ENCODE data around the gene NLGN1. TPM values are rescaled to one million over a fixed set of nuclear protein-coding genes. Genes with fewer than 3 reads are reported as not detected.

Gene NLGN1
- polyA plus RNA-seq, 1 donor from 2014 or later = 2.7 TPM

DNA sequence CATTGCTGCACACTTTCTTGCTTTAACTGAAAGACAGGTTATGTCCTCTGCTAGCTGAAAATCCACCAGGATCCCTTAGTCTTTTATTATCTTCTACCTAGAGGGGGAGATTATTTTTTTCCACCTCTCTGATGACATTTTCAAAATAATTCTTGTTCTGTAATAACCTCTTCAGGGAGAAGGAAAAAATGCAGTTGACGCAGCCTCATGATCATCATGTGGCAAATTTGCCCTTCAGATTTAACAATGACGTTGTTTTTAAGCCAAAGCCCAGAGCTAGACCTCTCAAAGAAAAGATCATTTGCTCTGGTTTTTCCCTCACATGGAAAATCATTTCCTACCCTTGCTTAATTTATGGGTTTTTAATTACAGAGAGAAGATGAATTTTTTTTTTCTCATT, 724.9 kb downstream of the NLGN1 start:
- H3K27ac ChIP-seq (ENCODE audit: low read length) = no peak overlapping the region
- H3K36me3 ChIP-seq (ENCODE audit: insufficient read depth, low read length) = no peaks in the 10 kb centered on the region
- H2AFZ ChIP-seq (ENCODE audit: low read depth, low read length) = no peak overlapping the region
- no peaks in the 10 kb centered on the region for H3K79me2 ChIP-seq (replicated peaks; ENCODE audit: insufficient read depth, low read length)
- no peak overlapping the region for H3K9ac ChIP-seq (ENCODE audit: low read length)
- H3K9me2 ChIP-seq (ENCODE audit: insufficient read depth, low read length) = no peaks in the 10 kb centered on the region
- no peak overlapping the region for H3K4me2 ChIP-seq (ENCODE audit: low read length)
- TF ChIP-seq MXI1 (conservative IDR thresholded peaks at IDR 0.05; ENCODE audit: poor library complexity, severe bottlenecking) (no peak), EP300 (conservative IDR thresholded peaks at IDR 0.05; ENCODE audit: poor library complexity, severe bottlenecking) (no peak), EZH2 (IDR thresholded peaks at IDR 0.05; ENCODE audit: borderline replicate concordance, insufficient read depth, low read length, poor library complexity, severe bottlenecking) (no peak), SMC3 (conservative IDR thresholded peaks at IDR 0.05; ENCODE audit: poor library complexity) (no peak), TAF1 (IDR thresholded peaks at IDR 0.05; ENCODE audit: low read depth) (no peak), RAD21 (conservative IDR thresholded peaks at IDR 0.05) (no peak), POLR2AphosphoS5 (IDR thresholded peaks at IDR 0.05) (no peak)
- TF ChIP-seq, protein P1, sequence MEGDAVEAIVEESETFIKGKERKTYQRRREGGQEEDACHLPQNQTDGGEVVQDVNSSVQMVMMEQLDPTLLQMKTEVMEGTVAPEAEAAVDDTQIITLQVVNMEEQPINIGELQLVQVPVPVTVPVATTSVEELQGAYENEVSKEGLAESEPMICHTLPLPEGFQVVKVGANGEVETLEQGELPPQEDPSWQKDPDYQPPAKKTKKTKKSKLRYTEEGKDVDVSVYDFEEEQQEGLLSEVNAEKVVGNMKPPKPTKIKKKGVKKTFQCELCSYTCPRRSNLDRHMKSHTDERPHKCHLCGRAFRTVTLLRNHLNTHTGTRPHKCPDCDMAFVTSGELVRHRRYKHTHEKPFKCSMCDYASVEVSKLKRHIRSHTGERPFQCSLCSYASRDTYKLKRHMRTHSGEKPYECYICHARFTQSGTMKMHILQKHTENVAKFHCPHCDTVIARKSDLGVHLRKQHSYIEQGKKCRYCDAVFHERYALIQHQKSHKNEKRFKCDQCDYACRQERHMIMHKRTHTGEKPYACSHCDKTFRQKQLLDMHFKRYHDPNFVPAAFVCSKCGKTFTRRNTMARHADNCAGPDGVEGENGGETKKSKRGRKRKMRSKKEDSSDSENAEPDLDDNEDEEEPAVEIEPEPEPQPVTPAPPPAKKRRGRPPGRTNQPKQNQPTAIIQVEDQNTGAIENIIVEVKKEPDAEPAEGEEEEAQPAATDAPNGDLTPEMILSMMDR (IDR thresholded peaks at IDR 0.05; ENCODE audit: poor library complexity, severe bottlenecking) = no peak
- TF ChIP-seq, protein P2, sequence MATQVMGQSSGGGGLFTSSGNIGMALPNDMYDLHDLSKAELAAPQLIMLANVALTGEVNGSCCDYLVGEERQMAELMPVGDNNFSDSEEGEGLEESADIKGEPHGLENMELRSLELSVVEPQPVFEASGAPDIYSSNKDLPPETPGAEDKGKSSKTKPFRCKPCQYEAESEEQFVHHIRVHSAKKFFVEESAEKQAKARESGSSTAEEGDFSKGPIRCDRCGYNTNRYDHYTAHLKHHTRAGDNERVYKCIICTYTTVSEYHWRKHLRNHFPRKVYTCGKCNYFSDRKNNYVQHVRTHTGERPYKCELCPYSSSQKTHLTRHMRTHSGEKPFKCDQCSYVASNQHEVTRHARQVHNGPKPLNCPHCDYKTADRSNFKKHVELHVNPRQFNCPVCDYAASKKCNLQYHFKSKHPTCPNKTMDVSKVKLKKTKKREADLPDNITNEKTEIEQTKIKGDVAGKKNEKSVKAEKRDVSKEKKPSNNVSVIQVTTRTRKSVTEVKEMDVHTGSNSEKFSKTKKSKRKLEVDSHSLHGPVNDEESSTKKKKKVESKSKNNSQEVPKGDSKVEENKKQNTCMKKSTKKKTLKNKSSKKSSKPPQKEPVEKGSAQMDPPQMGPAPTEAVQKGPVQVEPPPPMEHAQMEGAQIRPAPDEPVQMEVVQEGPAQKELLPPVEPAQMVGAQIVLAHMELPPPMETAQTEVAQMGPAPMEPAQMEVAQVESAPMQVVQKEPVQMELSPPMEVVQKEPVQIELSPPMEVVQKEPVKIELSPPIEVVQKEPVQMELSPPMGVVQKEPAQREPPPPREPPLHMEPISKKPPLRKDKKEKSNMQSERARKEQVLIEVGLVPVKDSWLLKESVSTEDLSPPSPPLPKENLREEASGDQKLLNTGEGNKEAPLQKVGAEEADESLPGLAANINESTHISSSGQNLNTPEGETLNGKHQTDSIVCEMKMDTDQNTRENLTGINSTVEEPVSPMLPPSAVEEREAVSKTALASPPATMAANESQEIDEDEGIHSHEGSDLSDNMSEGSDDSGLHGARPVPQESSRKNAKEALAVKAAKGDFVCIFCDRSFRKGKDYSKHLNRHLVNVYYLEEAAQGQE (IDR thresholded peaks at IDR 0.05; ENCODE audit: borderline replicate concordance) = no peak
- H3F3A ChIP-seq (ENCODE audit: insufficient read depth, low read length, poor library complexity, severe bottlenecking) = no peaks in the 10 kb centered on the region
- no peaks in the 10 kb centered on the region for H3K9me3 ChIP-seq (ENCODE audit: low read length)
- no peak overlapping the region for H3K4me3 ChIP-seq (ENCODE audit: low read length)
- H4K20me1 ChIP-seq (ENCODE audit: insufficient read depth) = no peaks in the 10 kb centered on the region
- no peaks in the 10 kb centered on the region for H3K27me3 ChIP-seq (ENCODE audit: insufficient read depth, low read depth, low read length)

DNA sequence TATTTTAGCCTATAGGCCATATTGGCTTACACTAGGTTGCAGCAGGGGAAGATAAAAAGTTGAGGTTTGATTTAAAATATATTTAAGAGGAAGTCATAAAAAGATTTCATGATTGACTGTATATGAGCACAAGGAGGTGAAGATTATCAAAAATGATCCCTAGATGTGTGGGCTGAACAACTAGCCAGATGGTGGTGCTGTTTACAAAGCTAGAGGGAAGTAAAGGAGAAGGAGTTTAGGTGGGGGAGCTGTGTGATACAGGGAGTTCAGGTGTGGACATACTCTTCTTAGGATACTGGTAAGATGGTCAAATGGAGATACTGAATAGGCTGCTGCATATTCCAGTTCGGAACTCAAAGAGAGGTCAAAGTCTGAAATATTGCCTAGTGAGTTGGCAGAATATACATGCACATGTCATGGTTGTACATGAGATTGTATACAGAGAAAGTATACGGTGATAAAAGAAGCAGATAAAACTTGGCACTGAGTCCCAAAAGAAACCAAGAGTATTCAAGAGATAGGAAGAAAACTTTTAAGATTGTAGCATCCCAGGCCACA, 727.8 kb downstream of the NLGN1 start:
- no peak overlapping the region for H2AFZ ChIP-seq (ENCODE audit: low read depth, low read length)
- TF ChIP-seq, protein P1 (IDR thresholded peaks at IDR 0.05; ENCODE audit: poor library complexity, severe bottlenecking) = peak; percentile 62
- TF ChIP-seq SMC3 (conservative IDR thresholded peaks at IDR 0.05; ENCODE audit: poor library complexity) (peak; percentile 67), MXI1 (conservative IDR thresholded peaks at IDR 0.05; ENCODE audit: poor library complexity, severe bottlenecking) (no peak), EZH2 (IDR thresholded peaks at IDR 0.05; ENCODE audit: borderline replicate concordance, insufficient read depth, low read length, poor library complexity, severe bottlenecking) (no peak), EP300 (conservative IDR thresholded peaks at IDR 0.05; ENCODE audit: poor library complexity, severe bottlenecking) (no peak), TAF1 (IDR thresholded peaks at IDR 0.05; ENCODE audit: low read depth) (no peak), POLR2AphosphoS5 (IDR thresholded peaks at IDR 0.05) (no peak), RAD21 (conservative IDR thresholded peaks at IDR 0.05) (peak; percentile 73)
- TF ChIP-seq, protein P2 (IDR thresholded peaks at IDR 0.05; ENCODE audit: borderline replicate concordance) = no peak
- no peaks in the 10 kb centered on the region for H3K27me3 ChIP-seq (ENCODE audit: insufficient read depth, low read depth, low read length)
- H3K79me2 ChIP-seq (replicated peaks; ENCODE audit: insufficient read depth, low read length) = no peaks in the 10 kb centered on the region
- H3K4me2 ChIP-seq (ENCODE audit: low read length) = no peak overlapping the region
- H3K36me3 ChIP-seq (ENCODE audit: insufficient read depth, low read length) = no peaks in the 10 kb centered on the region
- H3K4me3 ChIP-seq (ENCODE audit: low read length) = no peak overlapping the region
- H4K20me1 ChIP-seq (ENCODE audit: insufficient read depth) = no peaks in the 10 kb centered on the region
- H3K27ac ChIP-seq (ENCODE audit: low read length) = no peak overlapping the region
- no peaks in the 10 kb centered on the region for H3F3A ChIP-seq (ENCODE audit: insufficient read depth, low read length, poor library complexity, severe bottlenecking)
- H3K9me3 ChIP-seq (ENCODE audit: low read length) = no peaks in the 10 kb centered on the region
- no peak overlapping the region for H3K9ac ChIP-seq (ENCODE audit: low read length)
- no peaks in the 10 kb centered on the region for H3K9me2 ChIP-seq (ENCODE audit: insufficient read depth, low read length)

Data from neural cell (in vitro differentiated cells).